Brain microvascular endothelial cell (primary cell): ENCODE results near the gene THSD1.

Source experiments
- DNase-seq: peaks from one replicate; pipeline ENCODE4 v3.0.0-alpha.2; 2020
- H3K27ac ChIP-seq: fragments of 250-450 bp; sonication (Bioruptor Pico); 2 replicates; pipeline ENCODE4 v1.5.1; 2020; ENCODE audit warnings: mild to moderate bottlenecking, moderate library complexity
- H3K27me3 ChIP-seq: fragments of 250-450 bp; sonication (Bioruptor Pico); replicated peaks from 2 replicates; pipeline ENCODE4 v1.5.1; 2020; ENCODE audit warnings: mild to moderate bottlenecking
- H3K36me3 ChIP-seq: fragments of 250-450 bp; sonication (Bioruptor Pico); replicated peaks from 2 replicates; pipeline ENCODE4 v1.5.1; 2020; ENCODE audit warnings: mild to moderate bottlenecking
- H3K4me3 ChIP-seq: 2 replicates; pipeline ENCODE4 v1.5.1; 2011; ENCODE audit warnings: low read depth, mild to moderate bottlenecking, control low read depth, low read length, moderate library complexity
- CTCF ChIP-seq: IDR thresholded peaks from 2 replicates; pipeline ENCODE4 v1.5.1; 2011; ENCODE audit warnings: low read depth, mild to moderate bottlenecking, moderate library complexity, low read length, control low read depth, inconsistent platforms; ENCODE audit errors: missing control alignments
- in situ Hi-C: cut with HindIII; loops from 2 replicates; pipeline ENCODE4 v1.10.0; 2017; ENCODE audit warnings: low sequenced_read_pairs, low pct_ligation_motif_present

THSD1 gene

GRCh38 chr13:52393572-52394357 lies 12.2 kb downstream of the THSD1 start:
- no peak for DNase-seq
- no peak for TF ChIP-seq CTCF
- Histone ChIP-seq H3K36me3 (no peaks in the 10 kb centered on the region), H3K4me3 (no peak overlapping the region), H3K27me3 (no peaks in the 10 kb centered on the region), H3K27ac (no peak overlapping the region)
- in situ Hi-C loops = no loop called here

GRCh38 chr13:52387721-52388120 lies 18.3 kb downstream of the THSD1 start:
- H3K27me3 ChIP-seq = no peaks in the 10 kb centered on the region
- in situ Hi-C loops = no loop called here
- DNase-seq = no peak
- H3K36me3 ChIP-seq = no peaks in the 10 kb centered on the region
- no peak for TF ChIP-seq CTCF
- no peak overlapping the region for H3K4me3 ChIP-seq
- H3K27ac ChIP-seq = no peak overlapping the region

- no peak overlapping the region for H3K27ac ChIP-seq
- TF ChIP-seq CTCF = no peak
- no peaks in the 10 kb centered on the region for H3K36me3 ChIP-seq
- H3K4me3 ChIP-seq = no peak overlapping the region
- H3K27me3 ChIP-seq = no peaks in the 10 kb centered on the region
- no peak for DNase-seq
- in situ Hi-C loops = no loop called here
These were observed 20.1 kb downstream of the THSD1 start for GRCh38 chr13:52385870-52386269.

GRCh38 chr13:52383366-52383765 lies 22.6 kb downstream of the THSD1 start:
- no peaks in the 10 kb centered on the region for H3K36me3 ChIP-seq
- in situ Hi-C loops = no loop called here

GRCh38 chr13:52378312-52378711 lies 27.7 kb downstream of the THSD1 start:
- no peak for TF ChIP-seq CTCF
- no peaks in the 10 kb centered on the region for H3K36me3 ChIP-seq
- in situ Hi-C loops = no loop called here
- DNase-seq = no peak
- H3K4me3 ChIP-seq = no peak overlapping the region
- H3K27me3 ChIP-seq = no peaks in the 10 kb centered on the region
- H3K27ac ChIP-seq = no peak overlapping the region

More at GRCh38 chr13:52383366-52383765, 22.6 kb downstream of the THSD1 start:
- Histone ChIP-seq H3K27me3 (no peaks in the 10 kb centered on the region), H3K4me3 (no peak overlapping the region), H3K27ac (no peak overlapping the region)
- no peak for TF ChIP-seq CTCF
- no peak for DNase-seq

- TF ChIP-seq CTCF = no peak
- DNase-seq = no peak
- Histone ChIP-seq H3K27ac (no peak overlapping the region), H3K27me3 (no peaks in the 10 kb centered on the region), H3K4me3 (no peak overlapping the region), H3K36me3 (no peaks in the 10 kb centered on the region)
- in situ Hi-C loops = no loop called here
These were observed 28.1 kb downstream of the THSD1 start for GRCh38 chr13:52377898-52378297.
